Measurements from ENCODE around the gene PTPRS.

- TF ChIP-seq POLR2AphosphoS5 (IDR thresholded peaks at IDR 0.05; ENCODE audit: low read depth, low read length) = no peak
- TF ChIP-seq TAF1 (IDR thresholded peaks at IDR 0.05; ENCODE audit: borderline replicate concordance, insufficient read depth, low read length) = no peak
- TF ChIP-seq SIN3A (IDR thresholded peaks at IDR 0.05; ENCODE audit: borderline replicate concordance, insufficient read depth, low read length) = no peak
Observed at GRCh38 chr19:5326986-5327623, 13.5 kb downstream of the PTPRS start.

Measured in PFSK-1 (cell line).